ENCODE measurements around the gene CKB.

CKB gene

DNA sequence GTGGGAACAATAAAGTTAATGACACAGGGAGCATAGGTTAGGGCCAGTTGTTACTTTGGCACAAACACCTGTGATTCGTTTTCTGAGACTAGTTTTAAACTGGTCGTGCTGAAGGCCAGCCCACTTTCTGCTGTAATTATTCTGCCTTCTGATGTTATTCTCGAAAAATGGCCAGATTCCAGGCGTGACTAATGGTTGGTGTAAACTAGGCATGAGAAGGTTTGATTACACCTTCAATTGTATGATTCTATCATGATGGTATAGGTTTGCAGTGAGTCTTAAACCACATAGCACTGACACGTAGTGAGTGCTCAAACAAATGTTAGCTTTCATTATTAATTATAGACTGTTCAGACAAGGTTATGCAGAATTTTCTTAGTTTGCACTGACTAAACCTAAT lies 39.0 kb downstream of the CKB start:
- peak; percentile 76 for DNase-seq (ENCODE audit: low read depth)
- TF ChIP-seq, protein P1, sequence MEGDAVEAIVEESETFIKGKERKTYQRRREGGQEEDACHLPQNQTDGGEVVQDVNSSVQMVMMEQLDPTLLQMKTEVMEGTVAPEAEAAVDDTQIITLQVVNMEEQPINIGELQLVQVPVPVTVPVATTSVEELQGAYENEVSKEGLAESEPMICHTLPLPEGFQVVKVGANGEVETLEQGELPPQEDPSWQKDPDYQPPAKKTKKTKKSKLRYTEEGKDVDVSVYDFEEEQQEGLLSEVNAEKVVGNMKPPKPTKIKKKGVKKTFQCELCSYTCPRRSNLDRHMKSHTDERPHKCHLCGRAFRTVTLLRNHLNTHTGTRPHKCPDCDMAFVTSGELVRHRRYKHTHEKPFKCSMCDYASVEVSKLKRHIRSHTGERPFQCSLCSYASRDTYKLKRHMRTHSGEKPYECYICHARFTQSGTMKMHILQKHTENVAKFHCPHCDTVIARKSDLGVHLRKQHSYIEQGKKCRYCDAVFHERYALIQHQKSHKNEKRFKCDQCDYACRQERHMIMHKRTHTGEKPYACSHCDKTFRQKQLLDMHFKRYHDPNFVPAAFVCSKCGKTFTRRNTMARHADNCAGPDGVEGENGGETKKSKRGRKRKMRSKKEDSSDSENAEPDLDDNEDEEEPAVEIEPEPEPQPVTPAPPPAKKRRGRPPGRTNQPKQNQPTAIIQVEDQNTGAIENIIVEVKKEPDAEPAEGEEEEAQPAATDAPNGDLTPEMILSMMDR (conservative IDR thresholded peaks at IDR 0.05; ENCODE audit: low read depth, low read length): no peak
- no peak overlapping the region for H3K4me3 ChIP-seq (ENCODE audit: low read depth, low read length)

DNA sequence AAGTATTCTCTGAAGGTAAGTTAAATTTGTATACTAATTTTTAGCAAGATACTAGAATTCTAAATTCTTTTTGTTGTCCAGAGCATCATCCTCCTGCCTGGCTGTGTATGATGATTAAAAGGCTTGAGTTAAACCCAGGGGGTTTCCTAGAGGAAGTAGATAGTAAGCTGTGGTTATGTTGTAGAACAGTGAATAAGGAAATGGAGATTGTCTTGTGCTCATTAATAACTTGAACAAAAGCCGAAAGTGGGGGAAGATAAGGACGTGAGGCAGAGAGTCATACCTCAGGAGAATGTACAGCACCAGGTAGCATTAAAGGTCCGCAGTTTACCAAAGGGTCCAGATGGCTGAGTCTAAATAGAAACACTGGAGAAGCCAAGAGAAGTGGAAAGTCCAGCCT lies 42.0 kb downstream of the CKB start:
- DNase-seq (ENCODE audit: low read depth): no peak
- H3K4me3 ChIP-seq (ENCODE audit: low read depth, low read length): no peak overlapping the region
- TF ChIP-seq, protein P1 (conservative IDR thresholded peaks at IDR 0.05; ENCODE audit: low read depth, low read length): no peak

DNA sequence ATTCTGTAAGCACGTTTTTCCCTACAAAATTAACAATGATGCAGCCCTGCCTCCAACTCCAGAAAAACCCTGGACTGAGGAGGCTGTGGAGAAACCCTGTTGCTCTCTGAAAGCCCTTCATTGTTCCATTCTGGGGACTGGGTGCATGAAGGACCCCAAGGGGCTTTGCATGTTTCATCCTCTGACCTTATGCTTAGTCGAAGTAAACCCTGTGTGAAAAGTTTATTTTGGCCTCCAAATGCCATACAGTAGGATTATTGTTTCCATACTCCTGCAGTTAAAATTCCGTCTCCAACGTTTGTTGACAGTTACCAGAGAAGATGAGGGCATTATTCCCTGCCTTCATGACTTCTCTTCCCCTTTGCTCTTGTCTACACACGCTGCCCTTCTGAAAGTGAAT lies 46.0 kb downstream of the CKB start:
- no peak for DNase-seq (ENCODE audit: low read depth)
- TF ChIP-seq, protein P1 (conservative IDR thresholded peaks at IDR 0.05; ENCODE audit: low read depth, low read length): no peak
- H3K4me3 ChIP-seq (ENCODE audit: low read depth, low read length): no peak overlapping the region

DNA sequence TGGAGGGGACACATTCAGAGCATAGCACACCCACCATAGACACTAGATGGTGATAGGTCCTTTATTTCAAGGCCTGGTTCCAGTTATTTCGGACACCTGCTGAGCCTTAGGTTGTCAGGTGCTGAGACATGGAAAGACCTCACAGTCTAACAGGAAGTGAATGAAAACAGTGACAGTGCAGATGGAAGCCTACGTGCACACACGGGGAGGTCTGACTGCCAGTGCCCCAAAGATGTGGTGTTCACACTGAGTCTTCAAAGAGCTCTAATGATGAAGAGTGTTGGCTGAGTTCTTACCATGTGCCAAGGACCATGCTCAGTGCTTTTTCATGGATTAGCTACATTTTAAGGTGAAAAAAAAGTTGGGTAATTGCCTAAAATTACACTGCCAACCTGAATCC lies 46.6 kb downstream of the CKB start:
- H3K4me3 ChIP-seq (ENCODE audit: low read depth, low read length): no peak overlapping the region
- DNase-seq (ENCODE audit: low read depth): no peak
- TF ChIP-seq, protein P1 (conservative IDR thresholded peaks at IDR 0.05; ENCODE audit: low read depth, low read length): no peak

DNA sequence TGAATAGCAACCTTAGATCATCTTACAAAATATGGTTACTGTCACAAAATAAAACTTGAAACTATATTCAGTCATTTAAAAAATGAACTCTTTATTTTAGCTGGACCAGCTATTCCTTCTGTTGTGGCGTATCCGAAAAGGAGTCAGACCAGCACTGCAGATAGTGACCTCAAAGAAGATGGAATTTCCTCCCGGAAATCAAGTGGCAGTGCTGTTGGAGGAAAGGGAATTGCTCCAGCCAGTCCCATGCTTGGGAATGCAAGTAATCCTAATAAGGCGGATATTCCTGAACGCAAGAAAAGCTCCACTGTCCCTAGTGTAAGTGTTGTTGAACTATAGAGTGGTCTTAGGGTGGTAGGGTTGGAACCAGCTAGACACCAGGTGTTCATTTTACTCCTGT lies 47.7 kb downstream of the CKB start:
- TF ChIP-seq, protein P1 (conservative IDR thresholded peaks at IDR 0.05; ENCODE audit: low read depth, low read length): no peak
- no peak for DNase-seq (ENCODE audit: low read depth)
- no peak overlapping the region for H3K4me3 ChIP-seq (ENCODE audit: low read depth, low read length)

DNA sequence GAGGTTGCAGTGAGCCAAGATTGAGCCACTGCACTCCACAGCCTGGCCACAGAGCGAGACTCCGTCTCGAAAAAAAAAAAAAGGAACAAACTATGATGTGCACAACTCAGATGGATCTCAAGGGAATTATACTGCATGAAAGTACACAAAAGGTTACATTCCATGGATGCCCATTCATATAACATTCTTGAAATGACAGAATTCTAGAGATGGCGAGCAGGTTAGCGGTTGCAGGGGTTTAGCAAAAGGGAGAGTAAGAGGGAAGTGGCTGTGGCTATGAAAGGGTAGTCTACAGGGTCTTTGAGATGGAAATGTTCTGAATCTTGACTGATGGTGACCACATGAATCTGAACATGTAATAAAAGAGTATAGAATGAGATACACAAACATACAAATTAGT lies 49.7 kb downstream of the CKB start:
- H3K4me3 ChIP-seq (ENCODE audit: low read depth, low read length): no peak overlapping the region
- TF ChIP-seq, protein P1 (conservative IDR thresholded peaks at IDR 0.05; ENCODE audit: low read depth, low read length): no peak
- peak; percentile 79 for DNase-seq (ENCODE audit: low read depth)

Measured in choroid plexus epithelial cell (primary cell).